Mesodermal cell (in vitro differentiated cells): ENCODE results near the gene UBE2J1.
"Not testable (repeated sequence)": the region's sequence is repeated elsewhere in the genome, so short reads cannot be mapped to it uniquely, and the experiment has no call there.

ENCODE experiments used
- H3K27ac ChIP-seq: 2 replicates; pipeline ENCODE4 v1.7.0; 2013; ENCODE audit warnings: mild to moderate bottlenecking, low read depth, low read length, moderate library complexity; ENCODE audit not compliant: severe bottlenecking
- H3K36me3 ChIP-seq: 2 replicates; pipeline ENCODE4 v1.7.1; 2013; ENCODE audit warnings: mild to moderate bottlenecking, low read length, moderate library complexity; ENCODE audit not compliant: control insufficient read depth, insufficient read depth
- H3K4me1 ChIP-seq: one replicate; pipeline ENCODE4 v1.7.1; 2013; ENCODE audit warnings: mild to moderate bottlenecking, low read length; ENCODE audit not compliant: insufficient read depth, control insufficient read depth, poor library complexity, severe bottlenecking
- H3K4me3 ChIP-seq: 2 replicates; pipeline ENCODE4 v1.7.0; 2013; ENCODE audit warnings: low read length, control low read depth, mild to moderate bottlenecking; ENCODE audit not compliant: insufficient read depth, poor library complexity, severe bottlenecking; ENCODE audit errors: extremely low read depth
- H3K9me3 ChIP-seq: 2 replicates; pipeline ENCODE4 v1.7.1; 2013; ENCODE audit warnings: mild to moderate bottlenecking, low read length, moderate library complexity; ENCODE audit not compliant: control insufficient read depth
- WGBS, 2 experiments: methylation state at CpG; one replicate each; pipeline ENCODE4 v1.1.5; 2013; ENCODE audit warnings: missing lambda C conversion rate in 2 of 2; ENCODE audit not compliant: insufficient coverage in 2 of 2; 5-methylcytosine and 5-hydroxymethylcytosine counted together

The UBE2J1 gene

DNA sequence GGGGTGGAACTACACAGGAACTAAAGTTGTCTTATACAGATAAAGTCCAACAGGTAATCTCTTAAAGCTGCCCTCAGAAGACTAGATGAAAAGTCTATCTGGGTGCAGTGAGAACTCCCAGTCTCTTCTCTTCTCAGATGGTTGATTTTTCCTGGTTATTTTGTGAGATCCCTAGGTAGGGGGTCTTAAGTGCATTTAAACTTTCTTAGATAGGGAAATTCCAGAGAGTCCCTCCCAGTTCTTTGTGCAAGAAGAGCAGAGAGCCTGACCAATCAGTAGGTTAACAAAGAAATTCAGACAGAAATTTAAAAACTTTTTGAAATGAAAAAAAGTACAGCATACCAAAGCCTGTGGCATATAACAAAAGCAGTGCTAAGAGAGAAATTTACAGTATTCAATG lies 35.5 kb downstream of the UBE2J1 start:
- Histone ChIP-seq H3K9me3 (peaks cover 10% of the 10 kb centered on the region), H3K4me3 (no peak overlapping the region), H3K4me1 (peaks cover 6% of the 10 kb centered on the region)

DNA sequence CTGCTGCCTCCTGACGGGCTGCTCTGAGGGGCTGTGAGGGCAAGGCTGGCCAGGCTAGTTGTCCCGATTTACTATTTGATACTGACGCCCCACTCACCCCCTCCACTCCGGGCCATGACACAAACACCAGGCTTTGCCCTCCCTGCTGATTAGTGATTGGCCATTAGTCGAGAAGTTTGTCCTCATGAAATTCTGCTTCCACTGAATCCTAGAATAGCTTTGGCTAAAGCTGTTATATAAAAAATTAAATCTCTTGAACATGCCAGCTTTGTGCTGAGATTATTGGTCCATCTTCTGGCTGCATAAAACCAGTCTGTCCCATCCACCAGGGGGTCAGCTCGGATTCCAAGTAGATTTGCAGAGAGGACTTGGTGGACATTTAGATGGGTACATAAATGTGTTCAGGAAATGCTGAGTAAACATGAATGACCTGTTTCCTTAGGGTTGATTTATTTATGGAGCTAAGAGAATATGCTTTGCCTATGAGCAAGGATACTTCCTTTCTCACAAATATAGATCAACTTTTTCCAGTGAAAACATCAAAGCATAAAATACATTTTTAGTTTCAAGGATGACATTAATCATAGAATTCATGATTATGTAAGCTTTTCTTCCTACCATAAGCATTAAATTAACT lies 37.2 kb downstream of the UBE2J1 start, which contains the start of gene GABRR2:
Gene GABRR2, minus strand, starts transcription at position 51 of the 637 bp plus-strand sequence. CDS start 134 bp downstream, outside the sequence.
- H3K36me3 ChIP-seq: peaks cover 7% of the 10 kb centered on the region
- 94 to 97% methylated on average over 4 to 5 of the region's 6 CpGs for WGBS, 2 experiments
- H3K4me1 ChIP-seq: peaks cover 17% of the 10 kb centered on the region
- H3K27ac ChIP-seq: no peak within 1 kb of the TSS
- H3K4me3 ChIP-seq: no peak within 1 kb of the TSS
- peaks cover 4% of the 10 kb centered on the region for H3K9me3 ChIP-seq

More for the DNA sequence above, 35.5 kb downstream of the UBE2J1 start:
- peaks cover 17% of the 10 kb centered on the region for H3K36me3 ChIP-seq
- H3K27ac ChIP-seq: no peak overlapping the region

GRCh38 chr6:89314692-89315091 lies 37.8 kb downstream of the UBE2J1 start:
- 88 to 100% methylated on average over 5 to 6 of the region's 7 CpGs for WGBS, 2 experiments
- Histone ChIP-seq H3K36me3 (peaks cover 7% of the 10 kb centered on the region), H3K27ac (no peak overlapping the region)

DNA sequence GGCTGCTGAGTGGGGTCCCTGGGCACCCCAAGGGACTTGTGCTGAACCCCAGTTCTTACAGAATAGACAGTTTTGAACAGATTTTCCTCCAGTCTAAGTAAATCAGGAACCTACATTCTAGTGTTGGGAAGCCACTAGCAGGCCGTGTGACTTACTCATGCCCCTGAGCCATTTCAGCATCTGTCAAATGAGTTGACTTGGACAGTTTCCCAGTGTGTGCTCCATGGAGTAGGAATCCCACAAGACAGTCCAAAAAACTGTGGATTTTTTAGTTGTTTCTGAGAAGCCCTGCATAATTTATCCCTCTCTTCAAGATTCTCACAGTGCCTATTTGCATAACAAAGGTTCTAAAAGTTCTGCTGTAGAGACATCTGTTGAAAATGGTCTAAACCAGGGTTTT lies 39.5 kb downstream of the UBE2J1 start:
- H3K36me3 ChIP-seq: peaks cover 4% of the 10 kb centered on the region
- no peak overlapping the region for H3K27ac ChIP-seq
- H3K9me3 ChIP-seq: no peaks in the 10 kb centered on the region
- no peak overlapping the region for H3K4me3 ChIP-seq
- peaks cover 17% of the 10 kb centered on the region for H3K4me1 ChIP-seq
- 100% methylated on average over 1 of the region's 1 CpG for WGBS, 2 experiments

More at GRCh38 chr6:89314692-89315091, 37.8 kb downstream of the UBE2J1 start:
- Histone ChIP-seq H3K4me1 (peaks cover 17% of the 10 kb centered on the region), H3K9me3 (no peaks in the 10 kb centered on the region), H3K4me3 (no peak overlapping the region)

DNA sequence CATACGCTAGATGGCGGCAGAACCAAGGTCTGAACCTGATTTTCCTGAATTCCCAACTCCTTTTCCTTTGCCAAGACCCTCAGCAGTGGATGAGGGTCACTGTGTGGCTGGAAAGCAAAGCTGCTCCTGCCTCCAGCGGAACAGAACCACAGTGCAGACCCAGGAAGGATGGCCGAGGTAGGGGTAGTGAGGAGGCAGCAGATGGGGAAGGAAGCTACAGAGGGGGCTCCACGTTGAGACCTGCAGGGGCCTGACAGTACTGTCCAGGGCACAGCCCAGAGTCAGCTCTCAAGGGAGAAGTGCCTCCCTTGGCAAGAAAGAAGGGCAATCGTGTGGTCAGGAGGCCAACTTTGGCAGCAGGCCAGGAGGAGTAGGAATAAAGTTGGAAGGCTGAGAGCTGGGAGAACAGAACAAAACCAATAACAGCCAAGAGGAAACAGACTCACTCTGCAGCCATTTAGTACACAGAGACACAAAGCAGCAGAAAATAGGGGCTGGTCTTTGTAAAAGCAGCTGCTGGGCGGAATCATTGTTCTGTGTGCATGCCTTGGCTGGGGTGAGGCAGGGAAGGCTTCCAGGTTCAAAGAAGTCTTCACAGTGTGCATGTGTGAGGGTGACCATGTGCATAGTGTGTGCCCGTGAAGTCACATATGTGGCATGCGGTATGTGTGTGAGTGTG lies 40.5 kb downstream of the UBE2J1 start:
- Histone ChIP-seq H3K4me3 (no peak overlapping the region), H3K36me3 (peaks cover 4% of the 10 kb centered on the region), H3K27ac (peak overlapping the region; percentile 50), H3K4me1 (peaks cover 17% of the 10 kb centered on the region), H3K9me3 (no peaks in the 10 kb centered on the region)
- 46 to 58% methylated on average over 7 to 8 of the region's 9 CpGs for WGBS, 2 experiments

DNA sequence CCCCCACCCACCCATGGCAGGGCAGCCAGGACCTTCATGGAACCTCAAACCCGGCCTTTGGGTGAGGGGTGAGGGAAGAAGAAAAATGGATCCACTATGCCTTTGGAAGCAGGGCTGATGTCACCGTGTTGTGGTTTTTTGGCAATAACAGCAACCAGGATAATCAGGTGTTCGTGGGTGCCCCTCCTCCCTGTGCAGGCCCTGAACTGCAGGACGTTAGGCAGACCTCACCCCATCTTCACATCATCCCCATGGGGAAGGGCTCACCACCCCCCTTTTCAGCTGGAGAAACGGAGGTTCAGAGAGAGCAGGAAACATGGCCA lies 41.0 kb downstream of the UBE2J1 start:
- peaks cover 4% of the 10 kb centered on the region for H3K36me3 ChIP-seq
- H3K9me3 ChIP-seq: no peaks in the 10 kb centered on the region
- H3K4me1 ChIP-seq: peaks cover 17% of the 10 kb centered on the region
- no peak overlapping the region for H3K27ac ChIP-seq
- 49 to 53% methylated on average over 3 to 4 of the region's 5 CpGs for WGBS, 2 experiments
- no peak overlapping the region for H3K4me3 ChIP-seq

DNA sequence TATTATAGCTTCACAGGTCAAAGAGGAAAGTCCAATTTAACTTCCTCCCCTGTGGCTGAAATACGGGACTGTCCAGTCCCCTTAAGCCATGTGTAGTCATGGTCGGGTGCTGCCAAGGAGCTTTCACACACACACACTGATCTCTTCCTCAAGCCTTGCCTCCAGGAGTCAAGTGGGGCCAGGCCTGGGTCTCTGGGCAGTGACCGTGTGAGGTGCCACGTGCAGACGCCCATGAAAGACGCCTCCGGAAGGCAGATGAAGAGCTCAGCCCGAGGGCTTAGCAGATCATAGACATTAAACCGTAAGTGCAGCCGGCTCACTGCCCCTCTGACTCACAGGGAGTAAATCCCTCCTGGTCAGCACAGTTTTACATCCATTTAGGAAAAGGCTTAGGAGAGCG lies 41.6 kb downstream of the UBE2J1 start:
- peaks cover 17% of the 10 kb centered on the region for H3K4me1 ChIP-seq
- H3K9me3 ChIP-seq: no peaks in the 10 kb centered on the region
- WGBS, 2 experiments: 74 to 79% methylated on average over 9 to 10 of the region's 11 CpGs
- H3K36me3 ChIP-seq: peaks cover 4% of the 10 kb centered on the region
- H3K4me3 ChIP-seq: no peak overlapping the region
- no peak overlapping the region for H3K27ac ChIP-seq

DNA sequence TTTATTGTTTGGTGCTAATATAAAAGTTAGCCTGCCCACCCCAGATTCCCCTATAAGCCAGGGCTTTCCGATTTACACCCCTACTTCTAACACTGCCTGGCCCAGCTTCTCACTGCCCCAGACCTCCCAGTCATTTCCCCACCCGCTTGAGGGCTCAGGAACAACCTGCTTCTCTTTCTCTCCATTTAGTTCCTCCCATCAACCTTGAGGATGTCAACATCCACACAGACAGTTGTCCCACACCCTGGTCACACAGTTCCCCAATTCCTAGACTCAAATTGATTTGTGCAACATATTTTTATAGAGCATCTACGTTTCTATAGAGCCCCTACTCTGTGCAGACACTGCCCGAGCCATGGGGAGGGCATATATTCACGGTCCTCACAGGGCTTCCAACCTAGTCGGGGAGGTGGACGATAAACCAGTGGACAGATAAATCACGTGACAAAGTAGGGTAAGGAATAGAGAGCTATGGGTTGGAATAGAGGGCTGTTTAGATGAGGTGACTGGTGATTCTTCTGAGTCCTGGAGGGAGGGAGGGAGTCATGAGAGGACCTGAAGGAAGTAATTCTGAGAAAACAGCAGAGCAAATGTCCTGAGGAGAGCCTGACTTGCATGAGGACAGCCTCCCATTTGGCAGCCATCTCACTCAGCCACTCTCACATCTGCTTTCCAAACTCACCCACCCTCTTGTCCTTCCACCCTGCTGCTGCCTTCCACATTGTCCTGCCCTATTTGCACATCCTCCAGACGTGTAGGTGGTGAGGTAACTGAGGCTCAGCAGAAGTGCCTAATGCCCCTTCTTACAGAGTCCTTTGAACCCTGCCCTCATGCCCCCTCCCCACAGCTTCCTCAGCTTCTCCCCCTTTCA lies 43.8 kb downstream of the UBE2J1 start:
- WGBS, 2 experiments: 82 to 87% methylated on average over 8 of the region's 9 CpGs
- Histone ChIP-seq H3K4me1 (peaks cover 17% of the 10 kb centered on the region), H3K4me3 (no peak overlapping the region), H3K36me3 (no peaks in the 10 kb centered on the region), H3K9me3 (no peaks in the 10 kb centered on the region), H3K27ac (no peak overlapping the region)

GRCh38 chr6:89304517-89304916 lies 48.0 kb downstream of the UBE2J1 start:
- no CpG with 5 or more reads among the region's 3 CpGs for WGBS, 2 experiments
- H3K9me3 ChIP-seq, H3K4me3 ChIP-seq, H3K27ac ChIP-seq, H3K4me1 ChIP-seq, H3K36me3 ChIP-seq: not testable (repeated sequence)

GRCh38 chr6:89302936-89303335 lies 49.6 kb downstream of the UBE2J1 start:
- H3K4me1 ChIP-seq: peaks cover 4% of the 10 kb centered on the region
- H3K9me3 ChIP-seq: no peaks in the 10 kb centered on the region
- H3K36me3 ChIP-seq: no peaks in the 10 kb centered on the region
- no peak overlapping the region for H3K27ac ChIP-seq
- 85 to 90% methylated on average over 8 to 9 of the region's 10 CpGs for WGBS, 2 experiments
- H3K4me3 ChIP-seq: no peak overlapping the region
